Measurements from ENCODE around the gene RAD9A.

GRCh38 chr11:67421430-67422031 is 29.7 kb downstream of the RAD9A start:
- TF ChIP-seq, protein P1, sequence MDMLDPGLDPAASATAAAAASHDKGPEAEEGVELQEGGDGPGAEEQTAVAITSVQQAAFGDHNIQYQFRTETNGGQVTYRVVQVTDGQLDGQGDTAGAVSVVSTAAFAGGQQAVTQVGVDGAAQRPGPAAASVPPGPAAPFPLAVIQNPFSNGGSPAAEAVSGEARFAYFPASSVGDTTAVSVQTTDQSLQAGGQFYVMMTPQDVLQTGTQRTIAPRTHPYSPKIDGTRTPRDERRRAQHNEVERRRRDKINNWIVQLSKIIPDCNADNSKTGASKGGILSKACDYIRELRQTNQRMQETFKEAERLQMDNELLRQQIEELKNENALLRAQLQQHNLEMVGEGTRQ (IDR thresholded peaks at IDR 0.05; ENCODE audit: low read depth, low read length): no peak
- TF ChIP-seq CTCF (conservative IDR thresholded peaks at IDR 0.05; ENCODE audit: low read depth, low read length): no peak
- TF ChIP-seq CEBPB (IDR thresholded peaks at IDR 0.05; ENCODE audit: low read depth, low read length): no peak
- no peak for TF ChIP-seq RAD21 (IDR thresholded peaks at IDR 0.05; ENCODE audit: low read length)
- no peak for TF ChIP-seq POLR2A (IDR thresholded peaks at IDR 0.05; ENCODE audit: low read depth, low read length)
- no peak for TF ChIP-seq RFX5 (IDR thresholded peaks at IDR 0.05; ENCODE audit: low read depth, low read length)
- no peak for TF ChIP-seq CHD1 (IDR thresholded peaks at IDR 0.05; ENCODE audit: low read depth, low read length)
